CMK (cell line): ENCODE data around the gene GPR63.

Experiments
- DNase-seq: peaks from one replicate; pipeline ENCODE4 v3.0.0-alpha.2; 2010; ENCODE audit warnings: low read depth

Gene GPR63

DNA sequence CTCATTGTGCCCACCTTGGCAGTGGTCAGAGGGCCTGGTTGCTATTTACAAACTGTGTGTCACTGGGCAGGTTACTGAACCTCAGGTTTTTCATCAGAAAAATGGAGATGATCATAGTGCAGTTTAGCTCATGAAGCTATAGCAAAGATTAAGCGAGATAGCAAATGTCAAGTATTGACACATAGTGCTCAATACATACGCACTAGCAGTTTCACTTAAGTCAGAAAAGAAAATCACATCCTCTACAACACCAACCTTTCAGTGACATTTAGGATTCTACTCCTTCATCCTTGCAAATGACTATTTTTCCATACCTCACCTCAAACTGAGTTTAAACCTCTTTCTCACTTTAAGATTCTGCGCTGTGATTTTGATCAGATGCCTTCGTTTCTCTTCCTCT lies 16.2 kb downstream of the GPR63 start:
- no peak for DNase-seq

DNA sequence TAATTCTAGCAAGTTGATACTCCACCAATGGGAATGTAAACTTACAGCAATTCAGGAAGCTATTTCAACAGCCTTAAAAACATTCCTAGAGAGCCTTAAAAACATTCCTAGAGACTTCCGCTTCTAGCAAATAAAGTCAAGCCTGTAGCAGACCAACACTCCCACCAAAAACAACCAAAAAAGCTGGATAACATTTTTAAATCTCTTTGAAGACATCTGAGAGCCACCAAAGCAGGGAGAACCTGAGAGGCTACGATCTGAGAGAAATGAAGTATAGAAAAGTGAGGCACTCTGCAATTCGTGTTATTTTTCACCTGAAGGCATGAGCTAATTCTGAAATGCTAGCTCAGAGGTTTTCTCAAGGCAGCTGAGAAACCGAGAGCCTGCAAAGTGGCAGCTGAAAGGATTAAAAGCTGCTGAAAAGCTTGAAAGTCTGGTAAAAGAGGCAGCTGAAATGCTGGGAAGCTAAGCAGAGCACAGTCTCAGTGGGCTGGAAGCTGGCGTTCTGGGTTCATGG lies 20.9 kb downstream of the GPR63 start:
- DNase-seq: no peak

GRCh38 chr6:96814625-96815024 lies 22.7 kb downstream of the GPR63 start:
- DNase-seq: no peak

DNA sequence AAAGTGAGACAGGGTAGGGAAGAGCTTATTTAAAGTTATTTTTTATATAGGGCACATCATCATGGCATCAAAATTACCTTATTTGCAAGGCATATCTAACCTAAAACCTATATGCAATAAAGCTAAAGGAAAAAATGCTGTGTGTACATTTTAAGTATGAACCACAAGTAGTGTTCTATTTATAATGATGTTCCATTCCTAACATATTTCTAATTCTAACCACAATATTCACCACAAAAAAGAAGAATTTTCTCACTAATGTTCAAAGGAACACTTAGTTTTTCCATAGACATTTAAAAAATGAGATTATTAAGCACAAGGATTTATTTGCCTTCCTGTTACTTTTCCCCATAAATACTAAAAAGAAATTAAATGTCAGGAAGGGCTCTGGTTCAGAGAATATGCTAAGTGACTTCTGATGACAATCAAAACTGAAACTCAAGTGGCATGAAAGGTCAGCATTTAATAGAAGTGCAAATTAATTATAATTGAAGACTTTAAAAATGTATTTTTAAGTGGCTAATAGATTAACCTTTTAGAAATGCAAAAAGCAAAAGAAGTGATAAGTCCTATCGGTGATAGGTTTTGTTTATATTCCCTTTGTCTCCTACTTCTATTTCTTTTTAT lies 25.1 kb downstream of the GPR63 start:
- no peak for DNase-seq

DNA sequence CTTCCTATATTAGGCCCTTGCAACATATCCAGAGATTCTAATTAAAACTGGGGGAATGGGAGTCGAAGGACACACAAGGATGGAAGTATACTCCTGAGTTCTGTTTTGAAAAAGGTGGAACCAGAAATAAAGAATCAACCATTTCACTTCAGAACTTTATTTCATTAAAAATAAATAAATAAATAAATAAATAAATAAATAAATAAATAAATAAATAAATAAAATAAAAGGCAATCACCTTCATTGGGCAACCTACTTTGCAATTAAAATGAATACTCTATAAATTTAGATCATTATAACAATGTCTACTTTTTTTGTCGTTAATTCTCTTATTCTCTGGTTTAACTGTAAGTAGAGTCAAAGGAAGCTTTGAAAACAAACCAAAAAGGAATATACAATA lies 25.6 kb downstream of the GPR63 start:
- DNase-seq: no peak

GRCh38 chr6:96811136-96811535 lies 26.1 kb downstream of the GPR63 start:
- DNase-seq: no peak

DNA sequence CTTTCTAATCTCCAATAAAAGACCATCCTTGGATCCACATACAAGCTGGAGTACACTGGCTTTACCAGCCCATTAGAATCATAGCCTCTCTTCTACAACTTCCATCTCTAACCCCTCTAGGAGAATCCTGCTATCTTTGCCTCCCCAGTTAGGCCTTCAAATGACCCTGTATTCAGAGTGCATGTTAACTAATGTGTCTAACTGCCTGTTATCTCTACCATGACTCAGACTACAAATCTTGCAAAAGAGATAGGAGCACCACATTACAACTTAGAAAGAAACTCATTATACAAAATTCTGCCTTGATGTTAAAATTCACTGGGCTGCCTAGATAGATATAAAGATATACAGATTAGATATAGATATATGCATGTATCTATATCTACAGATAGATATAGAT lies 28.2 kb downstream of the GPR63 start:
- no peak for DNase-seq

DNA sequence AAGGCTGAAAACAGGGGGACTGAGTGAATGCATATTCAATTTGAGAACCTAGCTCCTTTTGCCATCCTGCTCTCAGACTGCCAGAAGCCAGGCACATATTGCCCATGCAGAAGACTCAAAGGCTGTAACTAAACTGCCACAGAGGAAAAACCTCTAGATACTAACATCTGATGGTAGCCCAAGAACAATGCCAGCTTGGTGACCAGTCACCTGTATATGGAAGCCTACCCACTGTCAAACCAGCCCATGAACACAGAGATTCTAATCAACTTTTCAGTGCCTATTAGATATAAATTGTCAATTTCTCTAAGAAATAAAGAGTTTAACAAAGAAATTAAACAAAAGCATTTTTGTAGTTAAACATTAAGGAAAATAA lies 34.2 kb downstream of the GPR63 start:
- DNase-seq: no peak

GRCh38 chr6:96795481-96795880 lies 41.8 kb downstream of the GPR63 start:
- no peak for DNase-seq

GRCh38 chr6:96794980-96795379 lies 42.3 kb downstream of the GPR63 start:
- no peak for DNase-seq

DNA sequence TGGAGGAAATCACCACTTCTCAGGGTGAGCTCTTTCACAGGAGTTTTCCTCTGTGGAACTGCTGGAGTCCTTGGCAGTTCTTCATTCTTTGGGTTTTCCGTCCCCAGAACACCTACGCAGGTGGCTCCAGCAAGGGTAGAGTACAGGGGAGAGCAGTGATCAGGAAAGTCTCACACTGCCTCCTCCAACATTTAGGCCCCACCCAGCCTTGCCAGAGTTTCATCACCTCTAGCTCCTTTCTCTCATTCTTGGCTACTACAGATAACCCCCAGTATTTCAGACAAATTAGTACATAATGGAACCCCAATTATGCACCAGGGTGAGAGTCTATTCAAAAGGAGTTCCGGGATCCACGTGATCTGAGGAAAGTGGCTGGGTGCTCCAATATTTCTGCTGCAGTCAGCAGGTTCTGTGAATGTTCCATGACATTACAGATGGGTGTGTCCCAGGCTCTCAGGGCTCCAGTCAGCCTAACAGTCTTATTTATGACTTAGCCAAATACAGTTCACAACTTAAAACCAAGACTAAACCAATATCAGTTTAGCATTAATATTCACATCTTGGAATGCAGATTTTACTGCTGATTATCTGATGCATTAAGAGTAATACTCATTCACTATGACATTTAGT lies 44.6 kb downstream of the GPR63 start:
- no peak for DNase-seq

GRCh38 chr6:96789871-96790270 lies 47.4 kb downstream of the GPR63 start:
- DNase-seq: no peak

- no peak for DNase-seq
Observed at GRCh38 chr6:96787846-96788580, 49.3 kb downstream of the GPR63 start.

GRCh38 chr6:96786336-96786735 lies 50.9 kb downstream of the GPR63 start:
- DNase-seq: no peak

DNA sequence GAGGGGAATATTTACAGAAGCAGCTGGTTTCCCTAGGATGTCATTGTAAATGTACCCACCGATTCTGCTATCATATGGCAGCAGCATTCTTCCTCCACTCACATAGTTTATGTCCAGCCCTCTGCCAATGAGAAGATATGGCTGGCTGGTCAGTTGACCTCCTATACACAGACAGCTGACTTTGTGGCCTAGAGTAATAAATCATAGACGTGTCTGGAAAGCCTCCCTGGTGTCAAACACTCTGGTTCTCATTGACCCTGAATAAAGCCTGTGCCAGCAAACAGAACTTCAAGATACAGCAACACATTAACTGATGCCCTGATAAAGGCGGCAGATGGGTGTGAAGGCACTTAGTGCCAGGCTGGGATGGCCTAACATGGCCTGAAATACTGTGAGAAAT lies 52.6 kb downstream of the GPR63 start:
- no peak for DNase-seq

- no peak for DNase-seq
Observed at GRCh38 chr6:96783307-96783706, 54.0 kb downstream of the GPR63 start.

- DNase-seq: no peak
Observed at GRCh38 chr6:96781557-96781956, 55.7 kb downstream of the GPR63 start.

- DNase-seq: no peak
Observed at GRCh38 chr6:96777113-96777512, 60.2 kb downstream of the GPR63 start.

GRCh38 chr6:96775727-96776400 lies 61.4 kb downstream of the GPR63 start:
- no peak for DNase-seq

DNA sequence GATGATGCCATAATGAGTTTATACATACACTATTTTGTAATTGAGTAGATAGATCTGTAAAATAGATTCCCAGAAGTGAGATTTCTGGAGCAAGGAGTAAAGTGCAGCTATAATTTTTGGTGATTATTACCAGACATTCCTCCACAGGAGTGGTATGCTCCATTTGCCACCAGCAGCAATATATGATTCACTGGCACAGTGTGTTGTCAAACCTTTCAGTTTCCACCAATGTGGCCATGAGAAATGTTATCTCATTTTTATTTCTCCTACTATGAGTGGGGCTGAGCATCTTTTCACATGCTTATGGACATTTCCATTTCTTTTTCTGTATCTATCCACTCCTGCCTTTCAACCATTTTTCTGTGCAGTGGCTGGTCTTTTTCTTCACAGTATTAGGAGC lies 70.5 kb downstream of the GPR63 start:
- DNase-seq: no peak

DNA sequence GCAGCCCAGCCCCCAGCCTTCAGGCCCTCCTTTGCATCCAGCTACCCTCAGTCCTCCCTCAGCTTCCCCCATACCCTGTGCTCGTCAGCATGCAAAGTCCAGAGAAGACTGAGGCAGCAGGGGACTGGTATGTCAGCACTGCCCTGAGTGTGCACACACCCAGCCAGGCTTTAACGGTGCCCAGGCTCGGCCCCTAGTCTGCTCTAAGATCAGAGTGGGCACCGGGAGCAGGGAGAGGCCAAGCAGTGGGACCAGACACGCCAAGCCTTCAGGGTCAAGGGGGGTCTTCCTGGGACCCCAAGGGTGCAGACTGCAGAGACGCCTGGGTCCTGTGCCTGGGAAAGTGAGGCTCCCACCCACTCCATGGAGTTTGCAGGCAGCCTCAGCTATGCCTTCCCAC lies 74.7 kb downstream of the GPR63 start:
- DNase-seq: no peak

DNA sequence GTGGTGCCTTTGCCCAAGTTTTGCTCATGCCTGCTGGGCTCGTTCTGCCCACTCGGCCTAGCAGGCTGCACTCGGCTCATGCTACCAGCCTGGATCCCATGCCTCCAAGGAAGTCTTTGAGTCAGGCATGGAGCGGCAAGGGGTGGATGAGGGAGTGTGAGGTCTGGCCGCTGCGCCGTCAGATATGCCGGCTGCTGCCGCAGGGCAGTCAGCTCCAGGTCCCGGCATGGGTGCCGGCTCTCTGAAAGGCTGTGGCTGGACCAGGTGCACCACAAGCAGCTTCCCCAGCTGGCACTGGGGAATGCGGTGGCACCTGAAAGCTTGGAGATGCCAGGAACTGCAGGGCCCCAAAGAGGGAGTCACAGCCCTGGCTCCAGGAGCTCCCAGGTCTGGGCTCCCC lies 75.5 kb downstream of the GPR63 start:
- no peak for DNase-seq

- DNase-seq: no peak
Observed at GRCh38 chr6:96760153-96760687, 77.1 kb downstream of the GPR63 start.
